GM19328 (cell line): ENCODE results near the gene APLP2.
"Not testable (repeated sequence)": the region's sequence is repeated elsewhere in the genome, so short reads cannot be mapped to it uniquely, and the experiment has no call there.

Experiments used
- ATAC-seq: cut with Tn5 transposase; IDR thresholded peaks from one replicate; pipeline ENCODE4 v1.9.1; 2021; ENCODE audit warnings: mild to moderate bottlenecking, moderate library complexity; ENCODE audit not compliant: unreplicated experiment

APLP2 gene

DNA sequence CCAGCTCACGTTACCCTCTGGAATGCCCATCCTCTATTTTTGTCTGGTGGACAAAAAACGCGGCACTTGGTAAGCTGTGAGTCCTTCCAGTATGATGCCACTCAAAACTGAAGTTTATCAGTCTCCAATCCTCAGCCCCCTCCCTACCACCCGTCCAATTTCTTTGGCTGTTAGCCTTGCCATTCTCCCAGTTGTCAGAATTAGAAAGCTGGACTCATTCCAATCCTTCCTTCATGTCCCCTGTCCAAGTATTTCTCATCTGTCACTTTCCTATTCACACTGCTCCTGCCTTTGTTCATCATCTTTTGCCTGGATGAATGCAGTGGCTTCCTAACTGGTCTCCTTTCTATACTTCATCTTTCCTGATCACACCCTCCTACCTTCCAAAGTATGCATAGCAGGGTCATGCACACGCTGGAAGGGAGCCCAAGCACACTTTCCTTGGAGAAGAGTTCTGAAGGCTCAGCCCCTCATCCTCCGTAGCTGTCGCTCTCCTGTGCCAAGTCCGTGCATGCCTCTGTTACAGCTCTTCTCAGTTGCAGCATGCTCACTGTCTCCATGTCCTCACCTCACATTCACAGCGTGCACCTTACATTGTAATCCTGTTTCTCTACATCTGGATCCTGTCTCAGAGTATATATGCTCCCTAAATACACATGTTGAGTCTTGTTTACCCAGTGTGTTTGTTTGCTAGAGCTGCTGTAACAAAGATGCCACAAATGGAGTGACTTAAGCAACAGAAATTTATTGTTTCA, 19.4 kb downstream of the APLP2 start:
- no peak for ATAC-seq

DNA sequence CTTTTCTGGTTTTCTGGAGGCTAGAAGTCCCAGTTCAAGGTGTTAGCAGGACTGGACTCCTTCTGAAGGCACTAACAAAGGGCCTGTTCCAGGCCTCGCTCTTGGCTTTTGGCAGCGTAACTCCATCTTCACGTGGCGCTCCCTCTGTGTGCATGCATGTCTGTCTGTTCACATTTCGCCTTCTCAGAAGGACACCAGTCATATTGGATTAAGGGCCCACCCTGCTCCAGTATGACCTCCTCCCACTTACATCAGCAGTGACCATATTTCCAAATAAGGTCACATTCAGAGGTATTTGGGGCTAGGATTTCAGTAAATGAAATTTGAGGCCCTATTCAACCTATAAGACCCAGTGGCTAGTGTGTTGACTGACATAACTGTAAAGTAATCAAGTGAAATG, 20.0 kb downstream of the APLP2 start:
- ATAC-seq, result no peak

DNA sequence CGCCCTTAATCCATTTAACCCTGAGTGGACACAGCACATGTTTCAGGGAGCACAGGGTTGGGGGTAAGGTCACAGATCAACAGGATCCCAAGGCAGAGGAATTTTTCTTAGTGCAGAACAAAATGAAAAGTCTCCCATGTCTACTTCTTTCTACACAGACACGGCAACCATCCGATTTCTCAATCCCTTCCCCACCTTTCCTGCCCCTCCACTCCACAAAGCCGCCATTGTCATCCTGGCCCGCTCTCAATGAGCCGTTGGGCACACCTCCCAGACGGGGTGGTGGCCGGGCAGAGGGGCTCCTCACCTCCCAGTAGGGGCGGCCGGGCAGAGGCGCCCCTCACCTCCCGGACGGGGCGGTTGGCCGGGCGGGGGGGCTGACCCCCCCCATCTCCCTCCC, 20.8 kb downstream of the APLP2 start:
- ATAC-seq, result not testable (repeated sequence)

DNA sequence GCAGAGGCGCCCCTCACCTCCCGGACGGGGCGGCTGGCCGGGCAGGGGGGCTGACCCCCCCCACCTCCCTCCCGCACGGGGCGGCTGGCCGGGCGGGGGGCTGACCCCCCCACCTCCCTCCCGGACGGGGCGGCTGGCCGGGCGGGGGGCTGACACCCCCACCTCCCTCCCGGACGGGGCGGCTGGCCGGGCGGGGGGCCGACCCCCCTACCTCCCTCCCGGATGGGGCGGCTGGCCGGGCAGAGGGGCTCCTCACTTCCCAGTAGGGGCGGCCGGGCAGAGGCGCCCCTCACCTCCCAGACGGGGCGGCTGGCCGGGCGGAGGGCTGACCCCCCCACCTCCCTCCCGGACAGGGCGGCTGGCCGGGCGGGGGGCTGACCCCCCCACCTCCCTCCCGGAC, 21.5 kb downstream of the APLP2 start:
- ATAC-seq, result not testable (repeated sequence)

DNA sequence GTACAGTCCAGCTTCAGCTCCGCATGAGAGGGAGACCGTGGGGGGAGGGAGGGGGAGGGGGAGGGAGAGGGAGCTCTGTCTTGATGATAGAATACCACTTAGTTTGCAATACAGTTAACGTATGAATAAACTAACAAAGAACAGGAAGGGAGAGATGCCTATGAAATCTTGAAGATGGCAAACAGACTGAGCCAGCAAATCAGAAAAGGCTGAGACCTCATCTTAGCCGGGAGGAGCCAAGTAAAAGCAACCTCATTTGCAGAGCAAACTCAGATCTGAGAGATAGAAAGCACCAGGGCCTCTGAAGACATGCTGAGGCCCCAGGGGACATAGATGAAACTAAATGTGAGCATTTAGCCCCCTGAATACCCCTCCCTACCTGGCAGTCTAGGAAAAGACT, 23.0 kb downstream of the APLP2 start:
- no peak for ATAC-seq

DNA sequence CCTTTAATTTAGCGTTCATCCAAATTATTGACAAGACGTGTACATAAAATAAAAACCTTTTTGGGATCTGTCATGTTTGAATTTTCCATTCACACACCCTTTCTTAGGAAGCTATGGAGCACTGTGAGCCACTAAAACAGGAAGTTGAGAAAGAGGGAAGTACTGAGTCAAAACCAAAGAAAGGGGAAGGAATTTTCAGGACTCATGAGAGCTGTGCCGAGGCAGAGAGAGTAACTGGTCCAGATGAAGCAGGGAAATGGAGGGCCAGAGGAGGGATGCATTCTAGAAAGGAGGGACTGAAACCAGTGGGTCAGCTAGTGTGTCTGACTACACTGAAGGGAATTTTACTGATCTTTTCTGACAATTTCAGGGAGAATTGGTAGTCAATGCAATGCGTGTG, 24.9 kb downstream of the APLP2 start:
- no peak for ATAC-seq

DNA sequence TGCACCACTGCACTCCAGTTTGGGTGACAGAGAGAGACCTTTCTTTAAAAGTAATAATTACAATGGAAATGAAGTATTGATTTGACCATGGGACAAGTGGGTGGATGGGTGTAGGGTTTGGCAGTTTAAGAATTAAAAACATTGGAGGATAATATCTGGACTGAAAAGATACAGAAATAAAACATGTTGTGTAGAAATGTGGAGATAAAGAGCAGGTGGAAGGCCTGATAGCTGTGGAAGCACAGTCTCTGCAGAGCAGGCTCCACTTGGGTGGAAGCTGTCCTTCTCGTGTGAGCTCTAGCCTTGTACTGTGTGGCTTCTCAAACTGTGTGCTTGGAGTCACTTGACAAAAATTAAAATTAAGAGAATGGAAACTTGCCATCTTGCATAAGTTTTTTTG, 25.6 kb downstream of the APLP2 start:
- no peak for ATAC-seq

DNA sequence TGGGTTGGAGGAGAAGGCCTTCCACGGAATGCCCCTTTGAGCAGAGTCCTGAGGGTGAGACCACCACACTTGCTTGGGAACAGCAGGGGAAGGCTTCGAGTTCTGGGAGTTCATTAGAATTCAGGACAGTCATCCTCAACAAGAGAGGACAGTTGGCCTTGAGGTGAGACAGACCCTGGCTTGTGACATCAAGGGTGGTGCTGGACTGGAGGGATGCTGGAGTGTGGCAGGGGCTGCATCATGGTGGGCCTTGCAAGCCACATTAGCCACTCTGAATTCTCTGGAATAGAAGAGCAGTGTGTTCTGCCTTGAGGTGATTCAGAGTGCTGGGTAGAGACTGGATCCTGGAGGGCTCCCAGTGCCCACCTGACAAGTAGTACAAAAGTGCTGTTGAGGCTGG, 26.3 kb downstream of the APLP2 start:
- ATAC-seq, result no peak

DNA sequence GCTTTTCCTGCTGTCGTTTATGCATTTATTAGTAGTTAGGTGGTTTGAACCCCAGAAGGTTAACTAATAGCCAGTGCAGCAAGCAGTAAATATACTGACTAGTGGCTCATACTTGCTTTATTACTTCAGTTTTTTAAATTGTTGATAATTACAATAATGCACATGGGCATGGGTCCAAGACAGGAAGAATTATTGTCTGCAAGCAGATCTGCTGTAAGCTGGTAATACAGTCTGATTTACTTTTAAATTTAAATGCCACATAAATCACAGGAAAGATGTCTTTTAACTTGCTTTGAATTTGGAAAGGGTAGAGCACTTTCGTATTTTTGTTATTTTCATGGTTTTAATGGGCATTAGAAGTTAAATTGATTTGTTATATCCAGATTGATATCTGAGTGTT, 27.1 kb downstream of the APLP2 start:
- ATAC-seq, result no peak

DNA sequence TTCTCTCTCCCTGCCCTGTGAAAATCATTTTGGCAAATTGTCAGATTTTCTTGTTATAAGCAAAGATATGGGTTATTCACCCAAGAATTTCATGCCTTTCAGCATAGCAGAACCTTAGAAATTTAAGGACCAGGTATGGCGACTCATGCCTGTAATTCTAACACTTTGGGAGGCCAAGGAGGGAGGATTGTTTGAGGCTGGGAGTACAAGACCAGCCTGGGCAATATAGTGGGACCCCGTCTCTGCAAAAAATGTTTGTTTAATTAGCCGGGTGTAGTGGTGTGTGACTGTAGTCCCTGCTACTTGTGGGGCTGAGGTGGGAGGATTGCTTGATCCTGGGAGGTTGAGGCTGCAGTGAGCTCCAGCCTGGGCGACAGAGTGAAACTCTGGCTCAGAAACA, 27.6 kb downstream of the APLP2 start:
- ATAC-seq, result no peak

DNA sequence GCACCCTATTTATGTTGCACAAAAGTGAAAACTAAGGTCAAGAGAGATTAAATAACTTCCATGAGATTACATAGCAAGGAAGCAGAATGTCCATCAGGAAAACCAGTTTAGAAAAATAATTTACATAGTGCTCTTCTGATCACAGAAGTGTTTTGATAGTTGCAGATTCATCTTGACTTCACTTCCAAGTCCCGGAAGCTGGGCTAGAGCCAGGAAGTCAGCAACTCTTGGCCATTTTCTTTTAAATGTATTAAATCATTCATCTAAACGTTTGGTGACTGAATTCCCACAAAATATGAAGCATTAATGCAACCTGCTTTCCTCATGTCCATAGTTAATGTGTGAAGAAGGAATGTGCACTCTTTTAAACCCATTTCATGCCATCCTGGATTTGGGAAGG, 29.7 kb downstream of the APLP2 start:
- no peak for ATAC-seq

DNA sequence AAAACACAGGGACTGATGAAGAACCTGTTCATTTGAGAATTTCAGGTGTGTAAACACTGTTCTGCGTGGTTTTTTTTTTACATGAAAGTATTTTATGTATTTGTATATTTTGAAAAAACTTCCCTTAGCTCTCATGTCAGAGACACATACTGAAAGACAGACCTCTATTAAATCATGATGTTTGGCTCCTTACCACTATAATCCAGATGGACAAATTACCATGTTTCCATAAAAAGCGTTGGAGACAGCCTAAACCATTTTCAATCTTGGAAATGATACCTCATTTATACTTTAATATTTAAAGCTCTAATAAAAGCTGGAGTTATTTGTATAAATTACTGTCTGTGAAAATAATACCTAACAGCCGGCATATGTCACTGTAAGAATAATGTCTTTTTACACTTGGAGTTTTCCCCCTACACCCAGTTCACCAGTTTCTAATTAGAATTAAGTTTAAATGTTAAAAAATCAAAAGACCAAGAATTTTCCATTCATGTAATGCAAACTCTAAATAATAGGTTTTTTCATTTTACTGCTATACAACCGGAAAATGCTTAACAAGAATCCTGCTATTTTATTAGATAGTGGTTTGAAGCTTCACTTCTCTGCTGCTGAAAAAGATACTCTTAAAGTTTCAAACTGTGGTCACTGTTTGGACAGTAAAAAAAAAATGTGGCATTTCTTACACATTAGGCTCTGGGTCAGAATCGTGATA, 30.8 kb downstream of the APLP2 start:
- no peak for ATAC-seq

DNA sequence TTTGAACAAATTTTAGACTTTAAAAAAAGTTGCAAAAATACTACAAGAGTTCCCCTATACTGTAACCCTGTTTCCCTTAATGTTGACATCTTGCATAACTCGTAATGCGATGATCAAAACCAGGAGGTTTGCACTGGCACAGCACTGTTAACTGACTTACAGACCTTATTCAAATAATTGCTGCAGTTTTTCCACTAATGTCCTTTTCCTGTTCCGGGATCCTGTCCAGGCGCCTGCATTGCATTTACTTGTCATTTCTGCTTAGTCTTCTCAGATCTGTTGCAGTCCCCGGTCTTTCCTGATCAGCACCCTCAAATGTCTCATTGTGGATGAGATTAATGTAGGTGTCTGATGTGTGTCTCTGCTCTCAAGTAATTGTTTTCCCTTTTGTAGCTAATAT, 32.0 kb downstream of the APLP2 start:
- no peak for ATAC-seq

DNA sequence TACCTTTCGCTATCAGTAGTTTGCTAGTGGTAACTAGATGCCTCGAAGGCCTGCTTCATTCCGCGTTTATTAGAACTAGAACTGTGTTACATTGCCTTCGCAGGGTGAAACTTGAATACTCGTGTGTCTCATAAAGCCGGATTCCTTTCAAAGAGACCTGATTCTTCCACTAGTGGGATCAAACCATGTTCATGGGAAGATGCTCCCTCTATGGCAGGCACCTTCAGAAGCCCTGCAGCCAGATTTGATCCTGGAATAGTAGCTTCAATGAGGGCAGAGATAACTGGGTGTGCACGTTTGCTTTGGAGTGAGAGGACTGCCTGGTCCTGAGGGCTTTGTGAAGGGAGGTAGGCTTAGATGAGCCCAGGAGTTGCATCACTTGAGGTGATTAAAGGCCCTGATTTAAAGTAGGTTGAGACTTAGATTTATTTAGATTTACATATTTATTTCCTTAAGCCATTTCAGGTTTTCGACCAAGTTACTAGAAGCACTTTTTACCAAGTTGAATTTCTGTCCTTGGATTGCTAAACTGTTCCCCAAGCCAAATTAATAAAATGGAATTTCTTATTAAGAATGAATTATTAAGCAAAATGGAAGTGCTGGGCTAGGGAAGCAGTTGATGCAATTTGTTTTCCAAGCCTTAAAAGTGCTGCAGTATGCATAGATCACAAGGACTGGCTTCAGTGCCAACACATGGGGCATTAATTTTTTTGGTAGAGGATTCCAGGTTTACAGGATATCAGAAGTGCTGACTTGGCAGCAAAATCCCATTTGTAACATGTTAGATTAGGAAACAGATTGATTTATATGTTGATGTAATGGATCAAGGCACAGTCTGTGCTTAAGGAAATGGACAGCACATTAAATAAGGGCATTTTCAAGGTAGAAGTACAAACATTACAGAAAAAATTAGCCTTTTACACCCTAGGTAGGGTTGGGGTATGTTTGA, 32.9 kb downstream of the APLP2 start:
- no peak for ATAC-seq

DNA sequence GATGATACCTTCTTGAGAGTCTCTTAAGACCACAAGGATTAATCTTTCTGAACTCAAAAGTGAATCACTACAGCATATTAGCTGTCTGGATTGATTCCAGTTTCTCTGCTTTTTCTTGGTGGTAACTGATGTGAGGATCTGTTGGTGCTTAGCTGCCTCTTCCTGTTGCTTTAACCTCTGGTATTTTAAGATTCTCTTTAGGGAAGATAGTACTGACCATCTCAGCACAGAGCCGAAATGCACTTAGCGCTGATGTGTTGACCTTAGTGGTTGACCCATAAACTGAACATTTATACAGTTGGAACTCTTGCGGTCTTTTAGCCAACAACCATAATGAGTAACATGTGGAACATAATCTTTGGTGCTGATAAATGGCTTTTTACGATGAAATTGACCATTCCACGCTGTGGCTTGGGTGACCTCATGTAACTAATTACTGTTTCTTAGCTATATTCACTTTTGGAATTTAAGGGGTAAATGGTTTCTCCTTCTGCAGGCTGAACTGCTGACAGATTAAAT, 33.7 kb downstream of the APLP2 start:
- ATAC-seq, result no peak

DNA sequence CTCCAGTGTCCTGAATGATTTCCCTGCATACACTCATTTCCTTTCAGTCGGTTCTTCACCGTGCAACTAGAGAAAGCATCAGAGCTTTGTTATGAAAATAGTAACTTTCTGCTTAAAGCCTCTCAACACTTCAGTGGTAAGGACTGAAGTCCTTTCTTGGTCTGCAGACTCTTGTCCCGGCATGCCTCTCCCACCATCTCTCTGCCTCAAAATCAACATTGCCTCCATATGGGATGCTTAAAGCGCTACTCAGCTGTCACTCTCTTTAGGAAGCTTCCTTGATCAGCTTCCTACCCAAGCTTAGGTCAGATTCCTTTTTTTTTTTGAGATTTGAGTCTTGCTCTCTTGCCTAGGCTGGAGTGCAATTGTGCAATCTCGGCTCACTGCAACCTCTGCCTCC, 36.7 kb downstream of the APLP2 start:
- no peak for ATAC-seq

DNA sequence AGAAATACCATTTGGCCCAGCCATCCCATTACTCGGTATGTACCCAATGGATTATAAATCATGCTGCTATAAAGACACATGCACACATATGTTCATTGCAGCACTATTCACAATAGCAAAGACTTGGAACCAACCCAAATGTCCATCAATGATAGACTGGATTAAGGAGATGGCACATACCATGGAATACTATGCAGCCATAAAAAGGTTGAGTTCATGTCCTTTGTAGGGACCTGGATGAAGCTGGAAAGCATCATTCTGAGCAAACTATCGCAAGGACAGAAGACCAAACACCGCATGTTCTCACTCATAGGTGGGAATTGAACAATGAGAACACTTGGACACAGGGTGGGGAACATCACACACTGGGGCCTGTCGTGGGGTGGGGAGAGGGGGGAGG, 39.0 kb downstream of the APLP2 start:
- not testable (repeated sequence) for ATAC-seq

DNA sequence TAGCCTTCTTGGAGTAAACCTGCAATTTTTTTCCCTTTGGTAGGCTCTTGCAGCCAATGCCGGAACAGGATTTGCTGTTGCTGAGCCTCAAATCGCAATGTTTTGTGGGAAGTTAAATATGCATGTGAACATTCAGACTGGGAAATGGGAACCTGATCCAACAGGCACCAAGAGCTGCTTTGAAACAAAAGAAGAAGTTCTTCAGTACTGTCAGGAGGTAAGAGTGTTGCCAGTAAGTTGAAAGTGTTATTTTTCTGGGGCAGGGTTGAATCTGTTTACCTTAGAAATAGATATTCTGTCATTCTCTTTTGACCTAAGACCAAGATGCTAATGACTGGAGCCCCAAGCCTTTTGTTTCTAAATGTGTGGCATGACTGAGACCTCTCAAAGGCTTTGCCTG, 39.7 kb downstream of the APLP2 start:
- no peak for ATAC-seq

DNA sequence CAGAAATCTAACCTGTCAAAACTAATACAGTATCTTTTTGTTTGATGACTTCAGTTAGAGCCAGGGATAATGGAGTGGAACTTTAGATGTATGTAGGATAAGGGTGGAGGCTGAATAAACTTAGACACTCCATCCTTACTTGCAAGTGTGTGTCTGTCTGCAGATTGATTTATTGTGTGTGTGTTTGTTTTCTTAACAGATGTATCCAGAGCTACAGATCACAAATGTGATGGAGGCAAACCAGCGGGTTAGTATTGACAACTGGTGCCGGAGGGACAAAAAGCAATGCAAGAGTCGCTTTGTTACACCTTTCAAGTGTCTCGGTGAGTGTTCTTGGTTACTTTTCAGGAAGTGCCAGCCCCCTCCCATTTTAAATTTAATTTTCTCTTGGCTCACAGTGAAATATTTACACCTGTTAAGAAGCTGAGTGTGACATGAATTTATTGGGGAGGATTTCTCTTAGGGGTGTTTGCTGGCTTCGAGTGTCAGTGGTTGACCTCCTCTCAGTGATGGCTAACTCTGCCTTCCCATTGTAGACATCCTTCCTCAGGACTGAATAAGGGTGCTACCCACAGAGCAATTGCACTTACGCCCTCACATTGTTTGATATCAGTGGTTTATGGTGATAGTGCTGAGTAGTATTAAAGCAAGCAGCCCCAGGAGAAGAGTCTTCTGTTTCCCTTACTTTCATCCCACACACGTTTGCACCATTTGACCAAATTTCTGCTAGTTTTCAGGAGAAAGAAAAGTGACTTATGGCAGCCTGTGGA, 40.8 kb downstream of the APLP2 start:
- no peak for ATAC-seq

DNA sequence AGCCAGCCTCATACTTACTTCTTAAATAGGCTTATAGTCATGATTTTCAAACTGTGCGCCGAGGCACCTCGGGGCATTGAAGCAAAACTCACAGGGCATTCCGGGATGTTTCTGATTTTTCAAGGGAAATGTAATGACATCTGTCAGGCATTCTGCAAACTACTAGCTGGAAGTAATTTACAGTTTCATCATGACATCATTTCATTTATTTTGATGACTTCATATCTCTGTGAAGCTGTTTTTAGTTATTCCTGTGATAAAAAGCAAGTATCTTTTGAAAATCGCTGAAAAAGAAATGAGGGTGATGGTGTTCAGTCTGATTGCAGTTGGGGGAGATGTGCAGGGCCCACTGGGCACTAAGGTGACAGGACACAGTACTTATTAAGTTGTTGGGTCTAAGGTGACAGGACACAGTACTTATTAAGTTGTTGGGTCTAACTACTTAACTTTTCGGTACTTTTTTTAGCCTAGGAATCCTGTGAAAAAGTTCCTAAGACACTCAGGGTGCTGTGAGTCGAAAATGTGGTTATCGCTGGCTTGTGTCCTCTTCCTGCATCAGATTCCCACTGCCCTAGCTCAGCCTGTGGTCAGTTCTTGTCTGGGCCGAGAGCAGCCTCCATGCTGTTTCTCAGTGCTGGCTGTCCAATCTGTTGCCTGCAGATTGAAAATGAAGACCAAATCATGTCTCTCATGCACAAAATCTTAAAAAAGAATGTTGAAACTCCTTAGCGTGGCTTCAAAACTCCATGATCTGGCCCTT, 42.6 kb downstream of the APLP2 start:
- no peak for ATAC-seq
